Gastrocnemius medialis (tissue), 4 donors: ENCODE measurements around the gene ASIC2. TPM values are rescaled to one million over a fixed set of nuclear protein-coding genes. Genes with fewer than 3 reads are reported as not detected.

Experiments used
- ATAC-seq, 2 donors: fragments of 150-250 bp; one replicate each; pipeline ENCODE4 v1.9.1; 2016
- DNase-seq, 2 donors: peaks; one replicate each; pipeline ENCODE4 v3.0.0-alpha.2; 2019
- H3K27ac ChIP-seq, 4 donors: fragments of 200-600 bp; sonication (generic); 1 replicate in 1 of 4; 2 replicates in 3 of 4; pipeline ENCODE4 v1.5.1; 2016 to 2018; ENCODE audit warnings: mild to moderate bottlenecking in 2 of 4, moderate library complexity in 1 of 4
- H3K27me3 ChIP-seq, 3 donors: fragments of 200-600 bp; sonication (generic) in 2 of 3; 1 replicate in 1 of 3; 2 replicates in 2 of 3; pipeline versions ENCODE4 v1.5.1 to v1.6.0; 2016 to 2019; ENCODE audit warnings: mild to moderate bottlenecking in 1 of 3, moderate library complexity in 1 of 3
- H3K36me3 ChIP-seq, 2 donors: fragments of 200-600 bp; sonication (generic) in 1 of 2; one replicate each; pipeline ENCODE4 v1.5.1; 2017 to 2018
- H3K4me1 ChIP-seq, 2 donors: fragments of 200-600 bp; sonication (generic) in 1 of 2; one replicate each; pipeline ENCODE4 v1.5.1; 2016 to 2017; ENCODE audit warnings: mild to moderate bottlenecking in 2 of 2
- H3K4me3 ChIP-seq, 4 donors: fragments of 200-600 bp; sonication (generic) in 3 of 4; 1 replicate in 1 of 4; 2 replicates in 3 of 4; pipeline ENCODE4 v1.5.1; 2016 to 2019; ENCODE audit warnings: mild to moderate bottlenecking in 2 of 4
- H3K9me3 ChIP-seq, 3 donors: fragments of 200-600 bp; sonication (generic) in 2 of 3; 1 replicate in 1 of 3; 2 replicates in 2 of 3; pipeline ENCODE4 v1.5.1; 2016 to 2019
- CTCF ChIP-seq, 5 experiments: fragments of 450-650 bp in 3 of 5; fragments of 200-600 bp in 2 of 5; sonication (generic) in 2 of 5; IDR thresholded peaks in 4 of 5; conservative IDR thresholded peaks in 1 of 5; 1 replicate in 4 of 5; 2 replicates in 1 of 5; pipeline ENCODE4 v1.5.1; 2016 to 2019; ENCODE audit warnings: antibody characterized with exemption in 5 of 5, mild to moderate bottlenecking in 3 of 5, moderate library complexity in 3 of 5
- POLR2A ChIP-seq, 2 donors: fragments of 450-650 bp; IDR thresholded peaks; one replicate each; pipeline ENCODE4 v1.6.1; 2017; ENCODE audit warnings: antibody characterized with exemption in 2 of 2, mild to moderate bottlenecking in 2 of 2, moderate library complexity in 2 of 2
- in situ Hi-C, 4 donors: fragments of 200-750 bp; cut with MboI; loops; one replicate each; pipeline versions ENCODE4 v1.15.0 to v1.8.0; 2017; ENCODE audit warnings: low sequenced_read_pairs in 4 of 4
- intact Hi-C: fragments of 100-400 bp; cut with DNase I; formaldehyde crosslinking; loops from one replicate; pipeline ENCODE4 v1.15.1; 2023; ENCODE audit warnings: low total_unique reads
- total RNA-seq, 4 donors: library from RNA; depleted of rRNA; stranded (reverse); fragments of >200 nt; gene quantifications; one replicate each; pipeline versions ENCODE4 v1.1.0 to v1.2.3, GENCODE V29; 2016

Gene ASIC2
- total RNA-seq, 4 donors from 2014 or later: not detected

- intact Hi-C loops: no loop called here
- H3K9me3 ChIP-seq: no peaks in the 10 kb centered on the region
- TF ChIP-seq POLR2A (IDR thresholded peaks at IDR 0.05): no peak
- TF ChIP-seq CTCF (IDR thresholded peaks at IDR 0.05 in 4 of 5, conservative IDR thresholded peaks at IDR 0.05 in 1 of 5): no peak
- ATAC-seq (no peak), DNase-seq (no peak)
- in situ Hi-C loops: no loop called here
- no peaks in the 10 kb centered on the region for H3K36me3 ChIP-seq
- H3K4me3 ChIP-seq: no peak overlapping the region
- no peak overlapping the region for H3K27ac ChIP-seq
- H3K4me1 ChIP-seq: no peaks in the 10 kb centered on the region
- no peaks in the 10 kb centered on the region for H3K27me3 ChIP-seq
These were observed 83.4 kb downstream of the ASIC2 start for GRCh38 chr17:33209671-33210070.

GRCh38 chr17:33207231-33207630 is 85.9 kb downstream of the ASIC2 start:
- Histone ChIP-seq H3K27me3 (peaks cover 0 to 5% (median 0%) of the 10 kb centered on the region in 3 donors), H3K36me3 (no peaks in the 10 kb centered on the region), H3K9me3 (no peaks in the 10 kb centered on the region), H3K27ac (no peak overlapping the region), H3K4me3 (no peak overlapping the region), H3K4me1 (no peaks in the 10 kb centered on the region)
- no peak for TF ChIP-seq CTCF (IDR thresholded peaks at IDR 0.05 in 4 of 5, conservative IDR thresholded peaks at IDR 0.05 in 1 of 5)
- no peak for TF ChIP-seq POLR2A (IDR thresholded peaks at IDR 0.05)
- DNase-seq: no peak
- ATAC-seq: no peak
- in situ Hi-C loops (no loop called here), intact Hi-C loops (no loop called here)

GRCh38 chr17:33205552-33205951 is 87.5 kb downstream of the ASIC2 start:
- in situ Hi-C loops: no loop called here
- ATAC-seq (no peak), DNase-seq (no peak)
- intact Hi-C loops: no loop called here
- peaks cover 0 to 8% (median 0%) of the 10 kb centered on the region in 3 donors for H3K27me3 ChIP-seq
- H3K4me3 ChIP-seq: no peak overlapping the region
- H3K36me3 ChIP-seq: no peaks in the 10 kb centered on the region
- TF ChIP-seq CTCF (IDR thresholded peaks at IDR 0.05 in 4 of 5, conservative IDR thresholded peaks at IDR 0.05 in 1 of 5) (no peak), POLR2A (IDR thresholded peaks at IDR 0.05) (no peak)
- no peaks in the 10 kb centered on the region for H3K9me3 ChIP-seq
- no peak overlapping the region for H3K27ac ChIP-seq
- H3K4me1 ChIP-seq: no peaks in the 10 kb centered on the region

- DNase-seq: no peak
- no peak for TF ChIP-seq POLR2A (IDR thresholded peaks at IDR 0.05)
- TF ChIP-seq CTCF (IDR thresholded peaks at IDR 0.05 in 4 of 5, conservative IDR thresholded peaks at IDR 0.05 in 1 of 5): no peak
These were observed 88.4 kb downstream of the ASIC2 start for GRCh38 chr17:33204701-33205100.

GRCh38 chr17:33204156-33204555 is 88.9 kb downstream of the ASIC2 start:
- ATAC-seq (no peak), DNase-seq (no peak)
- Histone ChIP-seq H3K4me3 (no peak overlapping the region), H3K27ac (no peak overlapping the region), H3K27me3 (peaks cover 0 to 8% (median 0%) of the 10 kb centered on the region in 3 donors), H3K36me3 (no peaks in the 10 kb centered on the region), H3K9me3 (no peaks in the 10 kb centered on the region), H3K4me1 (no peaks in the 10 kb centered on the region)
- TF ChIP-seq POLR2A (IDR thresholded peaks at IDR 0.05) (no peak), CTCF (IDR thresholded peaks at IDR 0.05 in 4 of 5, conservative IDR thresholded peaks at IDR 0.05 in 1 of 5) (no peak)
- intact Hi-C loops (no loop called here), in situ Hi-C loops (no loop called here)

More at GRCh38 chr17:33204701-33205100, 88.4 kb downstream of the ASIC2 start:
- H3K27me3 ChIP-seq: peaks cover 0 to 8% (median 0%) of the 10 kb centered on the region in 3 donors
- H3K4me3 ChIP-seq: no peak overlapping the region
- H3K4me1 ChIP-seq: no peaks in the 10 kb centered on the region
- no peak overlapping the region for H3K27ac ChIP-seq
- intact Hi-C loops: no loop called here
- no peaks in the 10 kb centered on the region for H3K36me3 ChIP-seq
- in situ Hi-C loops: no loop called here
- ATAC-seq: no peak
- no peaks in the 10 kb centered on the region for H3K9me3 ChIP-seq
